Mesendoderm (in vitro differentiated cells): ENCODE results near the gene PRX.

Experiments
- DNase-seq: peaks from one replicate; pipeline ENCODE4 v3.0.0; 2013
- H2AK5ac ChIP-seq: 2 replicates; pipeline ENCODE4 v1.6.1; 2013; ENCODE audit warnings: low read length, inconsistent platforms
- H2BK120ac ChIP-seq: 2 replicates; pipeline ENCODE4 v1.6.1; 2013; ENCODE audit warnings: low read depth, mild to moderate bottlenecking, low read length, moderate library complexity, mixed read lengths
- H2BK15ac ChIP-seq: replicated peaks from 2 replicates; pipeline ENCODE4 v1.6.1; 2013; ENCODE audit warnings: low read depth, mild to moderate bottlenecking, moderate library complexity
- H2BK5ac ChIP-seq: 2 replicates; pipeline ENCODE4 v1.6.1; 2013; ENCODE audit warnings: low read length, inconsistent platforms
- H3K18ac ChIP-seq: 2 replicates; pipeline ENCODE4 v1.6.1; 2013; ENCODE audit warnings: mild to moderate bottlenecking, low read length, mixed read lengths
- H3K23ac ChIP-seq: one replicate; pipeline ENCODE4 v1.6.1; 2013; ENCODE audit warnings: low read length
- H3K27ac ChIP-seq: 2 replicates; pipeline ENCODE4 v1.5.1; 2013; ENCODE audit warnings: low read depth, mild to moderate bottlenecking, inconsistent platforms, low read length, moderate library complexity
- H3K27me3 ChIP-seq: 2 replicates; pipeline ENCODE4 v1.6.1; 2013; ENCODE audit warnings: low read length, control low read depth, mild to moderate bottlenecking, inconsistent platforms; ENCODE audit not compliant: insufficient read depth, poor library complexity
- H3K36me3 ChIP-seq: 2 replicates; pipeline ENCODE4 v1.6.1; 2013; ENCODE audit warnings: low read length, inconsistent platforms; ENCODE audit not compliant: control insufficient read depth, insufficient read depth
- H3K4ac ChIP-seq: one replicate; pipeline ENCODE4 v1.6.1; 2013; ENCODE audit warnings: low read depth, mild to moderate bottlenecking, low read length, moderate library complexity
- H3K4me1 ChIP-seq: 2 replicates; pipeline ENCODE4 v1.6.1; 2013; ENCODE audit warnings: low read depth, low read length, inconsistent platforms; ENCODE audit not compliant: control insufficient read depth
- H3K4me2 ChIP-seq: 2 replicates; pipeline ENCODE4 v1.6.1; 2013; ENCODE audit warnings: low read length
- H3K4me3 ChIP-seq: 2 replicates; pipeline ENCODE4 v1.5.1; 2013; ENCODE audit warnings: mild to moderate bottlenecking, low read length
- H3K56ac ChIP-seq: one replicate; pipeline ENCODE4 v1.6.1; 2013; ENCODE audit warnings: low read length
- H3K79me1 ChIP-seq: 2 replicates; pipeline ENCODE4 v1.6.1; 2013; ENCODE audit warnings: low read length, inconsistent platforms
- H3K79me2 ChIP-seq: 2 replicates; pipeline ENCODE4 v1.6.1; 2013; ENCODE audit warnings: mild to moderate bottlenecking, low read length; ENCODE audit not compliant: control insufficient read depth, insufficient read depth
- H3K9ac ChIP-seq: 2 replicates; pipeline ENCODE4 v1.6.1; 2013; ENCODE audit warnings: low read length, inconsistent platforms
- H4K5ac ChIP-seq: one replicate; pipeline ENCODE4 v1.6.1; 2013; ENCODE audit warnings: low read length
- H4K8ac ChIP-seq: one replicate; pipeline ENCODE4 v1.6.1; 2013; ENCODE audit warnings: low read depth, mild to moderate bottlenecking, control low read depth, low read length, moderate library complexity
- WGBS: extraction: QIAGEN DNeasy Blood & Tissue Kit; methylation state at CpG from one replicate; pipeline ENCODE4 v1.1.7; 2013; ENCODE audit warnings: low lambda C conversion rate, missing lambda C conversion rate; ENCODE audit not compliant: insufficient coverage; ENCODE audit errors: extremely low coverage; 5-methylcytosine and 5-hydroxymethylcytosine counted together

PRX gene

GRCh38 chr19:40365613-40366401 is 47.4 kb downstream of the PRX start:
- Histone ChIP-seq H2BK15ac (no peak overlapping the region), H3K18ac (peak overlapping the region; percentile 19), H4K5ac (no peak overlapping the region), H4K8ac (no peak overlapping the region), H3K27me3 (no peaks in the 10 kb centered on the region), H3K36me3 (peaks cover 3% of the 10 kb centered on the region), H2BK120ac (no peak overlapping the region), H3K27ac (no peak overlapping the region), H3K79me2 (no peaks in the 10 kb centered on the region), H3K4ac (peak overlapping the region; percentile 18), H3K56ac (peak overlapping the region; percentile 92), H2AK5ac (no peak overlapping the region), H3K79me1 (peaks cover 2% of the 10 kb centered on the region), H2BK5ac (no peak overlapping the region), H3K4me2 (peak overlapping the region; percentile 93), H3K9ac (peak overlapping the region; percentile 85), H3K4me3 (peak overlapping the region; percentile 40), H3K23ac (no peak overlapping the region), H3K4me1 (peaks cover 3% of the 10 kb centered on the region)
- WGBS: no CpG with 5 or more reads among the region's 28 CpGs
- peak; percentile 82 for DNase-seq

GRCh38 chr19:40365010-40365409 is 48.2 kb downstream of the PRX start:
- no peak overlapping the region for H2BK120ac ChIP-seq
- no peak overlapping the region for H3K23ac ChIP-seq
- H2AK5ac ChIP-seq: no peak overlapping the region
- no peaks in the 10 kb centered on the region for H3K27me3 ChIP-seq
- no peak overlapping the region for H3K27ac ChIP-seq
- peak overlapping the region; percentile 77 for H3K9ac ChIP-seq
- H3K4ac ChIP-seq: no peak overlapping the region
- H2BK5ac ChIP-seq: no peak overlapping the region
- H4K8ac ChIP-seq: no peak overlapping the region
- H3K56ac ChIP-seq: no peak overlapping the region
- H2BK15ac ChIP-seq: no peak overlapping the region
- no peak overlapping the region for H4K5ac ChIP-seq
- H3K4me2 ChIP-seq: no peak overlapping the region
- H3K4me1 ChIP-seq: peaks cover 3% of the 10 kb centered on the region
- no CpG with 5 or more reads among the region's 3 CpGs for WGBS
- no peak overlapping the region for H3K18ac ChIP-seq
- H3K36me3 ChIP-seq: peaks cover 3% of the 10 kb centered on the region
- H3K4me3 ChIP-seq: no peak overlapping the region
- peaks cover 2% of the 10 kb centered on the region for H3K79me1 ChIP-seq
- no peak for DNase-seq
- H3K79me2 ChIP-seq: no peaks in the 10 kb centered on the region

- peaks cover 1% of the 10 kb centered on the region for H3K36me3 ChIP-seq
- no peak overlapping the region for H3K9ac ChIP-seq
- H3K4me3 ChIP-seq: no peak overlapping the region
- no peak overlapping the region for H2AK5ac ChIP-seq
- DNase-seq: no peak
- H3K56ac ChIP-seq: no peak overlapping the region
- H2BK15ac ChIP-seq: no peak overlapping the region
- H3K4me1 ChIP-seq: peaks cover 3% of the 10 kb centered on the region
- no peak overlapping the region for H2BK5ac ChIP-seq
- no peak overlapping the region for H3K4me2 ChIP-seq
- WGBS: no CpG with 5 or more reads among the region's 5 CpGs
- no peak overlapping the region for H4K5ac ChIP-seq
- no peaks in the 10 kb centered on the region for H3K27me3 ChIP-seq
- no peak overlapping the region for H3K27ac ChIP-seq
- no peak overlapping the region for H3K23ac ChIP-seq
- no peak overlapping the region for H2BK120ac ChIP-seq
- H3K4ac ChIP-seq: no peak overlapping the region
- H4K8ac ChIP-seq: no peak overlapping the region
- peaks cover 2% of the 10 kb centered on the region for H3K79me1 ChIP-seq
- no peaks in the 10 kb centered on the region for H3K79me2 ChIP-seq
- no peak overlapping the region for H3K18ac ChIP-seq
These were observed 50.1 kb downstream of the PRX start for GRCh38 chr19:40363069-40363468.

GRCh38 chr19:40362160-40362559 is 51.0 kb downstream of the PRX start:
- Histone ChIP-seq H2BK15ac (no peak overlapping the region), H3K56ac (no peak overlapping the region), H3K23ac (no peak overlapping the region), H4K5ac (no peak overlapping the region), H2BK5ac (no peak overlapping the region), H3K4me2 (no peak overlapping the region), H2BK120ac (no peak overlapping the region), H3K27ac (no peak overlapping the region), H4K8ac (no peak overlapping the region), H2AK5ac (no peak overlapping the region), H3K4me1 (peaks cover 3% of the 10 kb centered on the region), H3K4me3 (no peak overlapping the region), H3K36me3 (no peaks in the 10 kb centered on the region), H3K9ac (no peak overlapping the region), H3K27me3 (no peaks in the 10 kb centered on the region), H3K18ac (no peak overlapping the region), H3K4ac (no peak overlapping the region), H3K79me1 (peaks cover 2% of the 10 kb centered on the region), H3K79me2 (no peaks in the 10 kb centered on the region)
- WGBS: no CpG with 5 or more reads among the region's 3 CpGs
- no peak for DNase-seq

GRCh38 chr19:40360708-40361241 is 52.4 kb downstream of the PRX start:
- no peak overlapping the region for H4K8ac ChIP-seq
- no peaks in the 10 kb centered on the region for H3K27me3 ChIP-seq
- no peak overlapping the region for H3K9ac ChIP-seq
- H4K5ac ChIP-seq: no peak overlapping the region
- H2AK5ac ChIP-seq: no peak overlapping the region
- no peak overlapping the region for H2BK120ac ChIP-seq
- no peak overlapping the region for H3K4me2 ChIP-seq
- no peak overlapping the region for H3K18ac ChIP-seq
- no peak overlapping the region for H3K27ac ChIP-seq
- peak; percentile 59 for DNase-seq
- no peak overlapping the region for H3K23ac ChIP-seq
- no peak overlapping the region for H3K4me3 ChIP-seq
- H2BK5ac ChIP-seq: no peak overlapping the region
- no peak overlapping the region for H3K56ac ChIP-seq
- no CpG with 5 or more reads among the region's 12 CpGs for WGBS
- H3K36me3 ChIP-seq: no peaks in the 10 kb centered on the region
- H3K4ac ChIP-seq: no peak overlapping the region
- H3K79me1 ChIP-seq: no peaks in the 10 kb centered on the region
- H3K79me2 ChIP-seq: no peaks in the 10 kb centered on the region
- no peaks in the 10 kb centered on the region for H3K4me1 ChIP-seq
- H2BK15ac ChIP-seq: no peak overlapping the region
